K562 (cell line): ENCODE measurements around the gene DCAF8L1. TPM values are rescaled to one million over a fixed set of nuclear protein-coding genes. Genes with fewer than 3 reads are reported as not detected.
"Not testable (repeated sequence)": the region's sequence is repeated elsewhere in the genome, so short reads cannot be mapped to it uniquely, and the experiment has no call there.

ENCODE experiments used
- ATAC-seq: fragments of 200-7000 bp; cut with Tn5 transposase; 3 replicates; pipeline ENCODE4 v1.9.1; 2020; ENCODE audit warnings: moderate library complexity
- BruUV-seq: library from RNA; stranded (reverse); fragments of 400-500 nt; replicated peaks from 2 replicates; lab custom pipeline; 2021; lab: Mats Ljungman, UMichigan
- CTCF ChIA-PET: fragments of 300-600 bp; formaldehyde crosslinking; extraction: SDS; loops from one replicate; lab custom pipeline; 2021; ENCODE audit warnings: low intra/inter-chr PET ratio; lab: Yijun Ruan, JAX
- POLR2A ChIA-PET: fragments of 300-600, 350-650 bp; sonication (Branson Sonifier 250); formaldehyde crosslinking; extraction: SDS; loops from one replicate; lab custom pipeline; 2021; ENCODE audit warnings: antibody characterized with exemption, inconsistent platforms; lab: Yijun Ruan, JAX
- DNase-seq, 4 experiments: peaks; one replicate each; pipeline versions ENCODE4 v3.0.0 to v3.0.0-alpha.2; 2011 to 2018; ENCODE audit warnings: low spot score in 3 of 4, mixed read lengths in 3 of 4; ENCODE audit errors: extremely low read depth in 1 of 4
- FAIRE-seq: peaks from 2 replicates; lab custom pipeline; 2011; peaks lifted over from hg19 to GRCh38; lab: Jason Lieb, UNC
- H2AFZ ChIP-seq: 2 replicates; pipeline ENCODE4 v1.6.0; 2011; ENCODE audit warnings: low read depth, low read length, control low read depth, inconsistent platforms
- H3K27ac ChIP-seq: fragments of 200-600 bp; 3 replicates; pipeline ENCODE4 v1.8.0; 2011; ENCODE audit warnings: low read depth, mild to moderate bottlenecking, control low read depth, inconsistent platforms, low read length, moderate library complexity, mixed read lengths; ENCODE audit errors: extremely low read depth
- H3K27me3 ChIP-seq, 2 experiments: fragments of 300-600 bp in 1 of 2; 2 replicates in 1 of 2; 3 replicates in 1 of 2; pipeline versions ENCODE4 v1.6.0 to v1.8.0; 2011; ENCODE audit warnings: inconsistent platforms in 2 of 2, low read length in 2 of 2, mild to moderate bottlenecking in 1 of 2, mixed read lengths in 1 of 2, moderate library complexity in 1 of 2; ENCODE audit not compliant: control insufficient read depth in 2 of 2, insufficient read depth in 2 of 2
- H3K36me3 ChIP-seq: fragments of 300-600 bp; 3 replicates; pipeline ENCODE4 v1.8.0; 2011; ENCODE audit warnings: mild to moderate bottlenecking, low read length, inconsistent platforms; ENCODE audit not compliant: control insufficient read depth, insufficient read depth
- H3K4me1 ChIP-seq, 2 experiments: fragments of 200-600 bp in 1 of 2; replicated peaks in 1 of 2; 2 replicates in 1 of 2; 3 replicates in 1 of 2; pipeline versions ENCODE4 v1.5.1 to v1.8.0; 2011; ENCODE audit warnings: inconsistent platforms in 2 of 2, low read length in 2 of 2, mild to moderate bottlenecking in 1 of 2, mixed read lengths in 1 of 2, moderate library complexity in 1 of 2; ENCODE audit not compliant: control insufficient read depth in 2 of 2, insufficient read depth in 2 of 2
- H3K4me2 ChIP-seq: 2 replicates; pipeline ENCODE4 v1.6.1; 2011; ENCODE audit warnings: low read length, control low read depth, inconsistent platforms, mixed read lengths; ENCODE audit not compliant: insufficient read depth
- H3K4me3 ChIP-seq: fragments of 200-600 bp; sonication (generic), shearing (Covaris generic); 2 replicates; pipeline ENCODE4 v1.5.1; 2016; ENCODE audit warnings: control low read depth, inconsistent platforms
- H3K79me2 ChIP-seq: fragments of 200-600 bp; 3 replicates; pipeline ENCODE4 v1.8.0; 2011; ENCODE audit warnings: low read length, inconsistent platforms; ENCODE audit not compliant: control insufficient read depth, insufficient read depth
- H3K9ac ChIP-seq, 2 experiments: 2 replicates each; pipeline versions ENCODE4 v1.6.0 to v1.6.1; 2011; ENCODE audit warnings: low read depth in 2 of 2, low read length in 2 of 2, control low read depth in 1 of 2, inconsistent platforms in 1 of 2, mild to moderate bottlenecking in 1 of 2, mixed read lengths in 1 of 2; ENCODE audit not compliant: insufficient read depth in 1 of 2
- H3K9me1 ChIP-seq: one replicate; pipeline ENCODE4 v1.6.0; 2011; ENCODE audit warnings: inconsistent platforms, mild to moderate bottlenecking, low read length, moderate library complexity; ENCODE audit not compliant: control insufficient read depth, insufficient read depth
- H3K9me3 ChIP-seq: replicated peaks from 2 replicates; pipeline ENCODE4 v1.5.1; 2011; ENCODE audit warnings: low read depth, low read length, inconsistent platforms; ENCODE audit not compliant: control insufficient read depth, insufficient read depth
- H4K20me1 ChIP-seq: replicated peaks from 2 replicates; pipeline ENCODE4 v1.6.1; 2011; ENCODE audit warnings: low read length, inconsistent platforms, mixed read lengths; ENCODE audit not compliant: control insufficient read depth, insufficient read depth
- BDP1 ChIP-seq: IDR thresholded peaks from 3 replicates; pipeline ENCODE4 v1.6.1; 2011; ENCODE audit not compliant: insufficient read length, insufficient read depth
- MTA1 ChIP-seq: fragments of 450-650 bp; IDR thresholded peaks from 2 replicates; pipeline ENCODE4 v1.6.1; 2017; ENCODE audit warnings: borderline replicate concordance
- RFX7 ChIP-seq: fragments of 250-450 bp; sonication (Bioruptor Pico); IDR thresholded peaks from 2 replicates; pipeline ENCODE4 v1.5.1; 2021; ENCODE audit warnings: mild to moderate bottlenecking
- TSC22D4 ChIP-seq: fragments of 450-650 bp; IDR thresholded peaks from 2 replicates; pipeline ENCODE4 v1.6.1; 2016; ENCODE audit warnings: missing genetic modification characterization, missing biosample characterization, control low read depth
- ZC3H8 ChIP-seq: fragments of 450-650 bp; IDR thresholded peaks from 2 replicates; pipeline ENCODE4 v1.6.1; 2017
- ZNF274 ChIP-seq: IDR thresholded peaks from 2 replicates; pipeline ENCODE4 v1.6.1; 2011; ENCODE audit warnings: low read depth, mild to moderate bottlenecking, low read length, moderate library complexity, borderline replicate concordance
- WGBS: fragments of 100-300 bp; shearing (Covaris generic); methylation state at CpG from one replicate; pipeline ENCODE4 v1.1.6; 2016; ENCODE audit warnings: low coverage, mixed read lengths; ENCODE audit not compliant: insufficient coverage; ENCODE audit errors: missing lambda C conversion rate; 5-methylcytosine and 5-hydroxymethylcytosine counted together
- in situ Hi-C: fragments of 300-500 bp; cut with MboI; formaldehyde crosslinking; loops from 4 replicates; pipeline ENCODE4 v1.15.0; 2018; ENCODE audit warnings: inconsistent platforms, mixed read lengths
- intact Hi-C: fragments of 100-400 bp; cut with micrococcal nuclease; formaldehyde crosslinking; loops from 2 replicates; pipeline ENCODE4 v1.14.2; 2022
- polyA plus RNA-seq, 8 experiments: library from polyadenylated mRNA; depleted of rRNA in 4 of 8; stranded (reverse) in 5 of 8; unstranded in 3 of 8; fragments of >200 nt; fragmentation: Nextera tagmentation in 2 of 8; fragmentation: Illumina TruSeq in 1 of 8; extraction: Ambion mirVana in 2 of 8; extraction: Trizol in 1 of 8; gene quantifications; 2 replicates each; pipeline versions ENCODE4 v1.2.1 to v1.2.3, GENCODE V29; 2011 to 2014; ENCODE audit warnings: inconsistent platforms in 1 of 8, missing spikeins in 1 of 8
- total RNA-seq, 7 experiments: library from RNA; depleted of rRNA in 6 of 7; stranded (reverse); fragments of >200 nt in 6 of 7; fragmentation: Illumina TruSeq in 2 of 7; extraction: Trizol in 2 of 7; gene quantifications; 2 replicates each; pipeline versions ENCODE4 v1.2.1 to v1.2.3, GENCODE V29; 2011 to 2021; ENCODE audit warnings: low replicate concordance in 1 of 7

Gene DCAF8L1
- total and polyA plus RNA-seq, 9 of the 15 experiments (the other 6 are each of a cell fraction or from before 2014, with no cell fraction given): 0.03 TPM; not detected in 7

GRCh38 chrX:27966492-27966891 lies 14.8 kb downstream of the DCAF8L1 start:
- ATAC-seq (no peak), DNase-seq (no peak), FAIRE-seq (no peak)
- H4K20me1 ChIP-seq: no peaks in the 10 kb centered on the region
- intact Hi-C loops: no loop called here
- TF ChIP-seq ZC3H8 (no peak), TSC22D4 (no peak), RFX7 (CRISPR knock-in tag) (no peak), BDP1 (no peak), MTA1 (no peak), ZNF274 (no peak)
- H3K79me2 ChIP-seq: no peaks in the 10 kb centered on the region
- BruUV-seq: no TSS peak
- H3K4me1 ChIP-seq: no peaks in the 10 kb centered on the region
- H3K36me3 ChIP-seq: no peaks in the 10 kb centered on the region
- no peak overlapping the region for H3K9ac ChIP-seq
- H2AFZ ChIP-seq: no peak overlapping the region
- no peaks in the 10 kb centered on the region for H3K9me3 ChIP-seq
- no peaks in the 10 kb centered on the region for H3K27me3 ChIP-seq
- H3K4me2 ChIP-seq: no peak overlapping the region
- 0% methylated on average over 1 of the region's 1 CpG for WGBS
- H3K9me1 ChIP-seq: no peaks in the 10 kb centered on the region
- H3K27ac ChIP-seq: no peak overlapping the region
- H3K4me3 ChIP-seq: no peak overlapping the region
- ChIA-PET CTCF (no interaction called here), POLR2A (no interaction called here)
- in situ Hi-C loops: no loop called here

- ATAC-seq, in situ Hi-C loops, FAIRE-seq, H3K27me3 ChIP-seq, CTCF ChIA-PET, H3K9me1 ChIP-seq, DNase-seq, POLR2A ChIA-PET, H3K9me3 ChIP-seq, H2AFZ ChIP-seq, H3K36me3 ChIP-seq, H4K20me1 ChIP-seq, intact Hi-C loops, BruUV-seq, H3K9ac ChIP-seq, H3K27ac ChIP-seq, H3K4me3 ChIP-seq, H3K4me2 ChIP-seq, H3K4me1 ChIP-seq, H3K79me2 ChIP-seq: not testable (repeated sequence)
- WGBS: 4% methylated on average over 5 of the region's 5 CpGs
These were observed 15.9 kb downstream of the DCAF8L1 start for GRCh38 chrX:27965348-27965747.
